ENCODE data around the gene OGFOD1. TPM values are rescaled to one million over a fixed set of nuclear protein-coding genes. Genes with fewer than 3 reads are reported as not detected.

Gene OGFOD1
- total and polyA plus RNA-seq, 2 experiments from 2014 or later, result 74.5 to 76.3 TPM

DNA sequence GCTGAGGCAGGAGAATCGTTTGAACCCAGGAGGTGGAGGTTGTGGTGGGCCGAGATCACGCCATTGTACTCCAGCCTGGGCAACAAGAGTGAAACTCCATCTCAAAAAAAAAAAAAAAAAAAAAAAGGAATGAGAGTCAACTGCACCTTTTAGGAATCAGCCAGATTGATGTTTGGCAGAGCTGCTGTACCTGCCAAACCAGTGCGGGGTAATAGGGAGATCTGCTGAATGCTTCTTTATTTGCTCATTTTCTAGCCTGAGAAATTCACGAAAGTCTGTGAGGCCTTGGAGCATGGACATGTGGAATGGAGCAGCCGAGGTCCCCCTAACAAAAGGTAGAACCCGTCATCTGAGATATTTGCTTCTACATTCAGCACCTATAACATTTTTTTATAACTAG lies 18.4 kb downstream of the OGFOD1 start:
- no peak for TF ChIP-seq JUNB (IDR thresholded peaks at IDR 0.05; ENCODE audit: unreplicated experiment)
- TF ChIP-seq CREB1 (CRISPR knock-in tag; IDR thresholded peaks at IDR 0.05; ENCODE audit: low read depth), result no peak
- no peak for TF ChIP-seq ZNF331 (CRISPR knock-in tag; IDR thresholded peaks at IDR 0.05; ENCODE audit: low read depth)
- no peak for TF ChIP-seq STAT1 (IDR thresholded peaks at IDR 0.05; ENCODE audit: unreplicated experiment)
- TF ChIP-seq, protein P1, sequence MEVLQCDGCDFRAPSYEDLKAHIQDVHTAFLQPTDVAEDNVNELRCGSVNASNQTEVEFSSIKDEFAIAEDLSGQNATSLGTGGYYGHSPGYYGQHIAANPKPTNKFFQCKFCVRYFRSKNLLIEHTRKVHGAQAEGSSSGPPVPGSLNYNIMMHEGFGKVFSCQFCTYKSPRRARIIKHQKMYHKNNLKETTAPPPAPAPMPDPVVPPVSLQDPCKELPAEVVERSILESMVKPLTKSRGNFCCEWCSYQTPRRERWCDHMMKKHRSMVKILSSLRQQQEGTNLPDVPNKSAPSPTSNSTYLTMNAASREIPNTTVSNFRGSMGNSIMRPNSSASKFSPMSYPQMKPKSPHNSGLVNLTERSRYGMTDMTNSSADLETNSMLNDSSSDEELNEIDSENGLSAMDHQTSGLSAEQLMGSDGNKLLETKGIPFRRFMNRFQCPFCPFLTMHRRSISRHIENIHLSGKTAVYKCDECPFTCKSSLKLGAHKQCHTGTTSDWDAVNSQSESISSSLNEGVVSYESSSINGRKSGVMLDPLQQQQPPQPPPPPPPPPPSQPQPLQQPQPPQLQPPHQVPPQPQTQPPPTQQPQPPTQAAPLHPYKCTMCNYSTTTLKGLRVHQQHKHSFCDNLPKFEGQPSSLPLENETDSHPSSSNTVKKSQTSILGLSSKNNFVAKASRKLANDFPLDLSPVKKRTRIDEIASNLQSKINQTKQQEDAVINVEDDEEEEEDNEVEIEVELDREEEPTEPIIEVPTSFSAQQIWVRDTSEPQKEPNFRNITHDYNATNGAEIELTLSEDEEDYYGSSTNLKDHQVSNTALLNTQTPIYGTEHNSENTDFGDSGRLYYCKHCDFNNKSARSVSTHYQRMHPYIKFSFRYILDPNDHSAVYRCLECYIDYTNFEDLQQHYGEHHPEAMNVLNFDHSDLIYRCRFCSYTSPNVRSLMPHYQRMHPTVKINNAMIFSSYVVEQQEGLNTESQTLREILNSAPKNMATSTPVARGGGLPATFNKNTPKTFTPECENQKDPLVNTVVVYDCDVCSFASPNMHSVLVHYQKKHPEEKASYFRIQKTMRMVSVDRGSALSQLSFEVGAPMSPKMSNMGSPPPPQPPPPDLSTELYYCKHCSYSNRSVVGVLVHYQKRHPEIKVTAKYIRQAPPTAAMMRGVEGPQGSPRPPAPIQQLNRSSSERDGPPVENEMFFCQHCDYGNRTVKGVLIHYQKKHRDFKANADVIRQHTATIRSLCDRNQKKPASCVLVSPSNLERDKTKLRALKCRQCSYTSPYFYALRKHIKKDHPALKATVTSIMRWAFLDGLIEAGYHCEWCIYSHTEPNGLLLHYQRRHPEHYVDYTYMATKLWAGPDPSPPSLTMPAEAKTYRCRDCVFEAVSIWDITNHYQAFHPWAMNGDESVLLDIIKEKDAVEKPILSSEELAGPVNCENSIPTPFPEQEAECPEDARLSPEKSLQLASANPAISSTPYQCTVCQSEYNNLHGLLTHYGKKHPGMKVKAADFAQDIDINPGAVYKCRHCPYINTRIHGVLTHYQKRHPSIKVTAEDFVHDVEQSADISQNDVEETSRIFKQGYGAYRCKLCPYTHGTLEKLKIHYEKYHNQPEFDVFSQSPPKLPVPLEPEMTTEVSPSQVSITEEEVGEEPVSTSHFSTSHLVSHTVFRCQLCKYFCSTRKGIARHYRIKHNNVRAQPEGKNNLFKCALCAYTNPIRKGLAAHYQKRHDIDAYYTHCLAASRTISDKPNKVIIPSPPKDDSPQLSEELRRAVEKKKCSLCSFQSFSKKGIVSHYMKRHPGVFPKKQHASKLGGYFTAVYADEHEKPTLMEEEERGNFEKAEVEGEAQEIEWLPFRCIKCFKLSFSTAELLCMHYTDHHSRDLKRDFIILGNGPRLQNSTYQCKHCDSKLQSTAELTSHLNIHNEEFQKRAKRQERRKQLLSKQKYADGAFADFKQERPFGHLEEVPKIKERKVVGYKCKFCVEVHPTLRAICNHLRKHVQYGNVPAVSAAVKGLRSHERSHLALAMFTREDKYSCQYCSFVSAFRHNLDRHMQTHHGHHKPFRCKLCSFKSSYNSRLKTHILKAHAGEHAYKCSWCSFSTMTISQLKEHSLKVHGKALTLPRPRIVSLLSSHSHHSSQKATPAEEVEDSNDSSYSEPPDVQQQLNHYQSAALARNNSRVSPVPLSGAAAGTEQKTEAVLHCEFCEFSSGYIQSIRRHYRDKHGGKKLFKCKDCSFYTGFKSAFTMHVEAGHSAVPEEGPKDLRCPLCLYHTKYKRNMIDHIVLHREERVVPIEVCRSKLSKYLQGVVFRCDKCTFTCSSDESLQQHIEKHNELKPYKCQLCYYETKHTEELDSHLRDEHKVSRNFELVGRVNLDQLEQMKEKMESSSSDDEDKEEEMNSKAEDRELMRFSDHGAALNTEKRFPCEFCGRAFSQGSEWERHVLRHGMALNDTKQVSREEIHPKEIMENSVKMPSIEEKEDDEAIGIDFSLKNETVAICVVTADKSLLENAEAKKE (CRISPR knock-in tag; IDR thresholded peaks at IDR 0.05), result no peak
- no peak for TF ChIP-seq POLR2AphosphoS5 (IDR thresholded peaks at IDR 0.05; ENCODE audit: low read depth)
- TF ChIP-seq, protein P2, sequence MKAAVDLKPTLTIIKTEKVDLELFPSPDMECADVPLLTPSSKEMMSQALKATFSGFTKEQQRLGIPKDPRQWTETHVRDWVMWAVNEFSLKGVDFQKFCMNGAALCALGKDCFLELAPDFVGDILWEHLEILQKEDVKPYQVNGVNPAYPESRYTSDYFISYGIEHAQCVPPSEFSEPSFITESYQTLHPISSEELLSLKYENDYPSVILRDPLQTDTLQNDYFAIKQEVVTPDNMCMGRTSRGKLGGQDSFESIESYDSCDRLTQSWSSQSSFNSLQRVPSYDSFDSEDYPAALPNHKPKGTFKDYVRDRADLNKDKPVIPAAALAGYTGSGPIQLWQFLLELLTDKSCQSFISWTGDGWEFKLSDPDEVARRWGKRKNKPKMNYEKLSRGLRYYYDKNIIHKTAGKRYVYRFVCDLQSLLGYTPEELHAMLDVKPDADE (IDR thresholded peaks at IDR 0.05), result no peak
- TF ChIP-seq, protein P3, sequence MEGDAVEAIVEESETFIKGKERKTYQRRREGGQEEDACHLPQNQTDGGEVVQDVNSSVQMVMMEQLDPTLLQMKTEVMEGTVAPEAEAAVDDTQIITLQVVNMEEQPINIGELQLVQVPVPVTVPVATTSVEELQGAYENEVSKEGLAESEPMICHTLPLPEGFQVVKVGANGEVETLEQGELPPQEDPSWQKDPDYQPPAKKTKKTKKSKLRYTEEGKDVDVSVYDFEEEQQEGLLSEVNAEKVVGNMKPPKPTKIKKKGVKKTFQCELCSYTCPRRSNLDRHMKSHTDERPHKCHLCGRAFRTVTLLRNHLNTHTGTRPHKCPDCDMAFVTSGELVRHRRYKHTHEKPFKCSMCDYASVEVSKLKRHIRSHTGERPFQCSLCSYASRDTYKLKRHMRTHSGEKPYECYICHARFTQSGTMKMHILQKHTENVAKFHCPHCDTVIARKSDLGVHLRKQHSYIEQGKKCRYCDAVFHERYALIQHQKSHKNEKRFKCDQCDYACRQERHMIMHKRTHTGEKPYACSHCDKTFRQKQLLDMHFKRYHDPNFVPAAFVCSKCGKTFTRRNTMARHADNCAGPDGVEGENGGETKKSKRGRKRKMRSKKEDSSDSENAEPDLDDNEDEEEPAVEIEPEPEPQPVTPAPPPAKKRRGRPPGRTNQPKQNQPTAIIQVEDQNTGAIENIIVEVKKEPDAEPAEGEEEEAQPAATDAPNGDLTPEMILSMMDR (conservative IDR thresholded peaks at IDR 0.05; ENCODE audit: low read depth in 2 of 2), result no peak
- no peak for TF ChIP-seq REST (IDR thresholded peaks at IDR 0.05; ENCODE audit: unreplicated experiment)
- H3K27me3 ChIP-seq (ENCODE audit: insufficient read depth), result no peaks in the 10 kb centered on the region
- no peak overlapping the region for H3K4me2 ChIP-seq
- ATAC-seq (no peak), DNase-seq (ENCODE audit: low spot score) (no peak)
- no peaks in the 10 kb centered on the region for H3K79me2 ChIP-seq (replicated peaks; ENCODE audit: insufficient read depth)
- Mint-ChIP-seq H3K9me3 (no peaks in the 10 kb centered on the region), H3K27ac (no peak overlapping the region), H3K4me1 (0 out of 3 replicates have a peak, but pooled peaks cover under 1% of the 10 kb centered on the region), H3K36me3 (ENCODE audit: low read depth) (peaks cover 87% of the 10 kb centered on the region), H3K4me3 (no peak overlapping the region), H3K27me3 (ENCODE audit: insufficient read depth, low read depth, poor library complexity) (no peaks in the 10 kb centered on the region)
- peaks cover 87% of the 10 kb centered on the region for H3K36me3 ChIP-seq (ENCODE audit: insufficient read depth)
- H2AFZ ChIP-seq, result no peak overlapping the region
- no peaks in the 10 kb centered on the region for H3K4me1 ChIP-seq (ENCODE audit: insufficient read depth)
- no peaks in the 10 kb centered on the region for H3K9me2 ChIP-seq (ENCODE audit: insufficient read depth)
- peaks cover 12% of the 10 kb centered on the region for H4K20me1 ChIP-seq (replicated peaks; ENCODE audit: insufficient read depth)
- H3K27ac ChIP-seq (ENCODE audit: low read depth), result no peak overlapping the region
- H3K4me3 ChIP-seq, result no peak overlapping the region
- 0 out of 2 replicates have a peak, but pooled peaks cover 4% of the 10 kb centered on the region for H3F3A ChIP-seq (replicated peaks; ENCODE audit: low read depth)
